HepG2 (cell line): Measurements from ENCODE around the gene TMEM235. TPM values are rescaled to one million over a fixed set of nuclear protein-coding genes. Genes with fewer than 3 reads are reported as not detected.

Experiments used
- ATAC-seq: fragments of 200-7000 bp; cut with Tn5 transposase; 3 replicates; pipeline ENCODE4 v1.9.1; 2020; ENCODE audit warnings: mild to moderate bottlenecking, moderate library complexity
- BruUV-seq: library from RNA; stranded (reverse); fragments of 400-500 nt; replicated peaks from 2 replicates; lab custom pipeline; 2021; lab: Mats Ljungman, UMichigan
- CTCF ChIA-PET: fragments of 300-600 bp; formaldehyde crosslinking; extraction: SDS; loops from one replicate; lab custom pipeline; 2021; ENCODE audit warnings: low total read pairs, inconsistent platforms, low intra/inter-chr PET ratio; lab: Yijun Ruan, JAX
- POLR2A ChIA-PET: fragments of 350-600 bp; sonication (Branson Sonifier 250); formaldehyde crosslinking; loops from one replicate; lab custom pipeline; 2020; ENCODE audit warnings: antibody characterized with exemption, inconsistent platforms; lab: Yijun Ruan, JAX
- DNase-seq: peaks from one replicate; pipeline ENCODE4 v3.0.0-alpha.2; 2015; ENCODE audit warnings: low spot score
- FAIRE-seq: peaks from 3 replicates; lab custom pipeline; 2011; peaks lifted over from hg19 to GRCh38; lab: Jason Lieb, UNC
- H2AFZ ChIP-seq: one replicate; pipeline ENCODE4 v1.6.1; 2011; ENCODE audit warnings: low read length, inconsistent platforms
- H3K27ac ChIP-seq: fragments of 300-600 bp; 3 replicates; pipeline ENCODE4 v1.8.0; 2011; ENCODE audit warnings: mixed run types, mild to moderate bottlenecking, mixed read lengths, low read length, inconsistent platforms; ENCODE audit not compliant: insufficient read depth; ENCODE audit errors: extremely low read length
- H3K27me3 ChIP-seq, 2 experiments: fragments of 200-600 bp in 1 of 2; 2 replicates in 1 of 2; 3 replicates in 1 of 2; pipeline versions ENCODE4 v1.6.0 to v1.8.0; 2011; ENCODE audit warnings: low read length in 2 of 2, mild to moderate bottlenecking in 2 of 2, moderate library complexity in 2 of 2, inconsistent platforms in 1 of 2; ENCODE audit not compliant: insufficient read depth in 2 of 2, control insufficient read depth in 1 of 2
- H3K36me3 ChIP-seq, 2 experiments: fragments of 200-600 bp in 1 of 2; replicated peaks in 1 of 2; 2 replicates in 1 of 2; 3 replicates in 1 of 2; pipeline versions ENCODE4 v1.5.1 to v1.8.0; 2011; ENCODE audit warnings: low read length in 2 of 2, inconsistent platforms in 1 of 2; ENCODE audit not compliant: insufficient read depth in 2 of 2, control insufficient read depth in 1 of 2
- H3K4me1 ChIP-seq: 2 replicates; pipeline ENCODE4 v1.5.1; 2012; ENCODE audit warnings: low read length, inconsistent platforms; ENCODE audit not compliant: insufficient read depth
- H3K4me2 ChIP-seq: 2 replicates; pipeline ENCODE4 v1.6.0; 2011; ENCODE audit warnings: low read depth, low read length, inconsistent platforms
- H3K4me3 ChIP-seq, 3 experiments: fragments of 200-600 bp in 1 of 3; sonication (generic), shearing (Covaris generic) in 1 of 3; replicated peaks in 1 of 3; 2 replicates each; pipeline ENCODE4 v1.5.1; 2011 to 2016; ENCODE audit warnings: low read length in 3 of 3, inconsistent platforms in 2 of 3, low read depth in 2 of 3, mild to moderate bottlenecking in 2 of 3, control low read depth in 1 of 3, mixed read lengths in 1 of 3; ENCODE audit not compliant: insufficient read depth in 1 of 3
- H3K79me2 ChIP-seq: one replicate; pipeline ENCODE4 v1.6.1; 2011; ENCODE audit warnings: low read length, inconsistent platforms; ENCODE audit not compliant: insufficient read depth
- H3K9ac ChIP-seq: 2 replicates; pipeline ENCODE4 v1.6.0; 2011; ENCODE audit warnings: mild to moderate bottlenecking, low read depth, low read length, inconsistent platforms; ENCODE audit not compliant: insufficient read depth
- H3K9me3 ChIP-seq: 2 replicates; pipeline ENCODE4 v1.5.1; 2012; ENCODE audit warnings: mild to moderate bottlenecking, low read length
- H4K20me1 ChIP-seq: 2 replicates; pipeline ENCODE4 v1.6.0; 2011; ENCODE audit warnings: inconsistent platforms, mild to moderate bottlenecking, low read length, moderate library complexity; ENCODE audit not compliant: insufficient read depth
- CHCHD3 ChIP-seq: sonication (generic); formaldehyde crosslinking; IDR thresholded peaks from 2 replicates; pipeline ENCODE4 v1.8.0; 2022; ENCODE audit warnings: mild to moderate bottlenecking, missing genetic modification reagents, moderate library complexity
- ZBTB8A ChIP-seq: sonication (generic); formaldehyde crosslinking; IDR thresholded peaks from 2 replicates; pipeline ENCODE4 v1.4.0; 2020; ENCODE audit warnings: mild to moderate bottlenecking, low read depth, missing genetic modification reagents, borderline replicate concordance
- ZNF564 ChIP-seq: sonication (generic); formaldehyde crosslinking; IDR thresholded peaks from 2 replicates; pipeline ENCODE4 v1.8.1; 2023; ENCODE audit warnings: mild to moderate bottlenecking, missing genetic modification reagents
- WGBS: methylation state at CpG from one replicate; pipeline ENCODE4 v1.1.6; 2017; ENCODE audit warnings: low lambda C conversion rate; 5-methylcytosine and 5-hydroxymethylcytosine counted together
- in situ Hi-C: cut with HindIII; loops from 2 replicates; pipeline ENCODE4 v1.10.0; 2017; ENCODE audit warnings: low pct_unique_long_range_greater_than_20kb; ENCODE audit not compliant: extremely low pct_ligation_motif_present
- intact Hi-C: fragments of 100-400 bp; cut with micrococcal nuclease; formaldehyde crosslinking; loops from one replicate; pipeline ENCODE4 v1.10.0; 2022; ENCODE audit not compliant: unreplicated experiment
- polyA plus RNA-seq, 8 experiments: library from polyadenylated mRNA; depleted of rRNA in 3 of 8; stranded (reverse) in 7 of 8; unstranded in 1 of 8; fragments of >200 nt; fragmentation: Illumina TruSeq in 4 of 8; extraction: Trizol in 4 of 8; gene quantifications; 2 replicates each; pipeline versions ENCODE4 v1.2.1 to v1.2.3, GENCODE V29; 2011 to 2016; ENCODE audit warnings: low read depth in 4 of 8, missing spikeins in 1 of 8, mixed read lengths in 1 of 8; ENCODE audit not compliant: insufficient read depth in 1 of 8
- total RNA-seq, 5 experiments: library from RNA; depleted of rRNA; stranded (reverse); fragments of >200 nt; fragmentation: Illumina TruSeq; extraction: Trizol; gene quantifications; 2 replicates each; pipeline ENCODE4 v1.2.3, GENCODE V29; 2016; ENCODE audit warnings: low read depth in 1 of 5
- TF ChIP-seq, protein P1 (sequence below): sonication (generic); formaldehyde crosslinking; IDR thresholded peaks from 2 replicates; pipeline ENCODE4 v1.5.0; 2020; ENCODE audit warnings: mild to moderate bottlenecking, missing genetic modification reagents, borderline replicate concordance
- TF ChIP-seq, protein P2 (sequence below): IDR thresholded peaks from 2 replicates; pipeline ENCODE4 v1.6.1; 2016; ENCODE audit warnings: missing biosample characterization, missing genetic modification reagents, low read depth
- TF ChIP-seq, protein P3 (sequence below): fragments of 450-650 bp; IDR thresholded peaks from 2 replicates; pipeline ENCODE4 v1.6.1; 2016

TMEM235 gene
- total and polyA plus RNA-seq, 2 of the 13 experiments (the other 11 are each of a cell fraction or from before 2014, with no cell fraction given), result not detected

DNA sequence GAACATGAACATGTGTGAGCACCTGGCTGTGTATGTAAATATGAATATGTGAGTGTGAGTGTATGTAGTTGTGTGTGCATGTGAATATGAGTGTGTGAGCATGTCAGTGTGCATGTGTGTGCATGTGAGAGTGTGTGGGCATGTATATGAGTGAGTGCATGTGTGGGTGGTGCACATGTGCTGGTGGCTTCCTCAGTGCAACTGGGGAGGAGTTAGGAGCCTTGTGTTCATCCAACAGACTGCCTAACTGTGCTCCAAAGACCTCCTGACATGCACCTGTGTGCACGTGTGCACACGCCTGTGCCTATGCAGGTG, 1.4 kb downstream of the TMEM235 start:
- BruUV-seq, result no TSS peak
- no peaks in the 10 kb centered on the region for H3K79me2 ChIP-seq
- ChIA-PET POLR2A (interaction anchor here (1.3 kb wide), 1 partner anchor 8 kb away, joined by 6 read pairs; no protein-coding TSS in a partner anchor), CTCF (no interaction called here)
- no peak overlapping the region for H2AFZ ChIP-seq
- no peak overlapping the region for H3K27ac ChIP-seq
- peaks cover 17 to 76% of the 10 kb centered on the region in 2 experiments for H3K27me3 ChIP-seq
- FAIRE-seq (no peak), DNase-seq (no peak), ATAC-seq (no peak)
- WGBS, result 39% methylated on average over 2 of the region's 2 CpGs
- H3K9ac ChIP-seq, result no peak overlapping the region
- H3K4me1 ChIP-seq, result peaks cover 37% of the 10 kb centered on the region
- H4K20me1 ChIP-seq, result no peaks in the 10 kb centered on the region
- in situ Hi-C loops (no loop called here), intact Hi-C loops (no loop called here)
- no peak overlapping the region for H3K4me2 ChIP-seq
- no peaks in the 10 kb centered on the region for H3K9me3 ChIP-seq
- H3K36me3 ChIP-seq, result no peaks in the 10 kb centered on the region
- TF ChIP-seq, protein P1, sequence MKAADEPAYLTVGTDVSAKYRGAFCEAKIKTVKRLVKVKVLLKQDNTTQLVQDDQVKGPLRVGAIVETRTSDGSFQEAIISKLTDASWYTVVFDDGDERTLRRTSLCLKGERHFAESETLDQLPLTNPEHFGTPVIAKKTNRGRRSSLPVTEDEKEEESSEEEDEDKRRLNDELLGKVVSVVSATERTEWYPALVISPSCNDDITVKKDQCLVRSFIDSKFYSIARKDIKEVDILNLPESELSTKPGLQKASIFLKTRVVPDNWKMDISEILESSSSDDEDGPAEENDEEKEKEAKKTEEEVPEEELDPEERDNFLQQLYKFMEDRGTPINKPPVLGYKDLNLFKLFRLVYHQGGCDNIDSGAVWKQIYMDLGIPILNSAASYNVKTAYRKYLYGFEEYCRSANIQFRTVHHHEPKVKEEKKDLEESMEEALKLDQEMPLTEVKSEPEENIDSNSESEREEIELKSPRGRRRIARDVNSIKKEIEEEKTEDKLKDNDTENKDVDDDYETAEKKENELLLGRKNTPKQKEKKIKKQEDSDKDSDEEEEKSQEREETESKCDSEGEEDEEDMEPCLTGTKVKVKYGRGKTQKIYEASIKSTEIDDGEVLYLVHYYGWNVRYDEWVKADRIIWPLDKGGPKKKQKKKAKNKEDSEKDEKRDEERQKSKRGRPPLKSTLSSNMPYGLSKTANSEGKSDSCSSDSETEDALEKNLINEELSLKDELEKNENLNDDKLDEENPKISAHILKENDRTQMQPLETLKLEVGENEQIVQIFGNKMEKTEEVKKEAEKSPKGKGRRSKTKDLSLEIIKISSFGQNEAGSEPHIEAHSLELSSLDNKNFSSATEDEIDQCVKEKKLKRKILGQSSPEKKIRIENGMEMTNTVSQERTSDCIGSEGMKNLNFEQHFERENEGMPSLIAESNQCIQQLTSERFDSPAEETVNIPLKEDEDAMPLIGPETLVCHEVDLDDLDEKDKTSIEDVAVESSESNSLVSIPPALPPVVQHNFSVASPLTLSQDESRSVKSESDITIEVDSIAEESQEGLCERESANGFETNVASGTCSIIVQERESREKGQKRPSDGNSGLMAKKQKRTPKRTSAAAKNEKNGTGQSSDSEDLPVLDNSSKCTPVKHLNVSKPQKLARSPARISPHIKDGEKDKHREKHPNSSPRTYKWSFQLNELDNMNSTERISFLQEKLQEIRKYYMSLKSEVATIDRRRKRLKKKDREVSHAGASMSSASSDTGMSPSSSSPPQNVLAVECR (CRISPR knock-in tag), result no peak
- TF ChIP-seq CHCHD3 (no peak), ZBTB8A (CRISPR knock-in tag) (no peak), ZNF564 (CRISPR knock-in tag) (no peak)
- TF ChIP-seq, protein P2, sequence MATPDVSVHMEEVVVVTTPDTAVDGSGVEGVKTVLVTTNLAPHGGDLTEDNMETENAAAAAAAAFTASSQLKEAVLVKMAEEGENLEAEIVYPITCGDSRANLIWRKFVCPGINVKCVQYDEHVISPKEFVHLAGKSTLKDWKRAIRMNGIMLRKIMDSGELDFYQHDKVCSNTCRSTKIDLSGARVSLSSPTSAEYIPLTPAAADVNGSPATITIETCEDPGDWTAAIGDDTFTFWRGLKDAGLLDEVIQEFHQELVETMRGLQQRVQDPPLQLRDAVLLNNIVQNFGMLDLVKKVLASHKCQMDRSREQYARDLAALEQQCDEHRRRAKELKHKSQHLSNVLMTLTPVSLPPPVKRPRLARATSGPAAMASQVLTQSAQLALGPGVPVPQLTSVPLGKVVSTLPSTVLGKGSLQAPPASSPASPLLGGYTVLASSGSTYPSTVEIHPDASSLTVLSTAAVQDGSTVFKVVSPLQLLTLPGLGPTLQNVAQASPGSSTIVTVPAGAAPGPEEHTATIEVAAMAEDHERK (CRISPR knock-in tag), result no peak
- TF ChIP-seq, protein P3, sequence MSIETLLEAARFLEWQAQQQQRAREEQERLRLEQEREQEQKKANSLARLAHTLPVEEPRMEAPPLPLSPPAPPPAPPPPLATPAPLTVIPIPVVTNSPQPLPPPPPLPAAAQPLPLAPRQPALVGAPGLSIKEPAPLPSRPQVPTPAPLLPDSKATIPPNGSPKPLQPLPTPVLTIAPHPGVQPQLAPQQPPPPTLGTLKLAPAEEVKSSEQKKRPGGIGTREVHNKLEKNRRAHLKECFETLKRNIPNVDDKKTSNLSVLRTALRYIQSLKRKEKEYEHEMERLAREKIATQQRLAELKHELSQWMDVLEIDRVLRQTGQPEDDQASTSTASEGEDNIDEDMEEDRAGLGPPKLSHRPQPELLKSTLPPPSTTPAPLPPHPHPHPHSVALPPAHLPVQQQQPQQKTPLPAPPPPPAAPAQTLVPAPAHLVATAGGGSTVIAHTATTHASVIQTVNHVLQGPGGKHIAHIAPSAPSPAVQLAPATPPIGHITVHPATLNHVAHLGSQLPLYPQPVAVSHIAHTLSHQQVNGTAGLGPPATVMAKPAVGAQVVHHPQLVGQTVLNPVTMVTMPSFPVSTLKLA, result peak; percentile 82
- no peak overlapping the region for H3K4me3 ChIP-seq
